H1 (cell line): ENCODE results near the gene CCDC12. TPM values are rescaled to one million over a fixed set of nuclear protein-coding genes. Genes with fewer than 3 reads are reported as not detected.

ENCODE experiments used
- JUN ChIP-seq: IDR thresholded peaks from 2 replicates; pipeline ENCODE4 v1.6.1; 2011; ENCODE audit warnings: low read depth, mild to moderate bottlenecking, improper control_type of control experiment, low read length
- MAFK ChIP-seq: IDR thresholded peaks from 2 replicates; pipeline ENCODE4 v1.6.1; 2012; ENCODE audit warnings: low read depth, mild to moderate bottlenecking, improper control_type of control experiment, low read length
- SRF ChIP-seq: IDR thresholded peaks from 2 replicates; pipeline ENCODE4 v1.6.1; 2011; ENCODE audit warnings: mild to moderate bottlenecking, low read depth, low read length, moderate library complexity
- polyA plus RNA-seq, 7 experiments: library from polyadenylated mRNA; depleted of rRNA in 3 of 7; stranded (reverse) in 5 of 7; unstranded in 2 of 7; fragments of >200 nt in 5 of 7; fragments of 200-250 nt in 2 of 7; gene quantifications; 1 replicate in 5 of 7; 2 replicates in 1 of 7; 4 replicates in 1 of 7; pipeline versions ENCODE4 v1.2.1 to v1.2.3, GENCODE V29; 2011 to 2013; ENCODE audit warnings: missing spikeins in 2 of 7, mixed read lengths in 2 of 7
- total RNA-seq: library from RNA; stranded (reverse); fragmentation: NEBNext Ultra II Directional; extraction: Animal tissue kit (Norgen Biotek cat#: 25700); gene quantifications from 2 replicates; pipeline ENCODE4 v1.2.1, GENCODE V29; 2021
- TF ChIP-seq, protein P1 (sequence below): fragments of 300-600 bp; sonication (generic); IDR thresholded peaks from 2 replicates; pipeline ENCODE4 v1.7.1; 2012; ENCODE audit warnings: low read length, moderate library complexity, mild to moderate bottlenecking, inconsistent platforms; ENCODE audit not compliant: insufficient replicate concordance

The CCDC12 gene
- total and polyA plus RNA-seq, 2 of the 8 experiments (the other 6 are each of a cell fraction or from before 2014, with no cell fraction given), result 29.5 to 41.3 TPM

DNA sequence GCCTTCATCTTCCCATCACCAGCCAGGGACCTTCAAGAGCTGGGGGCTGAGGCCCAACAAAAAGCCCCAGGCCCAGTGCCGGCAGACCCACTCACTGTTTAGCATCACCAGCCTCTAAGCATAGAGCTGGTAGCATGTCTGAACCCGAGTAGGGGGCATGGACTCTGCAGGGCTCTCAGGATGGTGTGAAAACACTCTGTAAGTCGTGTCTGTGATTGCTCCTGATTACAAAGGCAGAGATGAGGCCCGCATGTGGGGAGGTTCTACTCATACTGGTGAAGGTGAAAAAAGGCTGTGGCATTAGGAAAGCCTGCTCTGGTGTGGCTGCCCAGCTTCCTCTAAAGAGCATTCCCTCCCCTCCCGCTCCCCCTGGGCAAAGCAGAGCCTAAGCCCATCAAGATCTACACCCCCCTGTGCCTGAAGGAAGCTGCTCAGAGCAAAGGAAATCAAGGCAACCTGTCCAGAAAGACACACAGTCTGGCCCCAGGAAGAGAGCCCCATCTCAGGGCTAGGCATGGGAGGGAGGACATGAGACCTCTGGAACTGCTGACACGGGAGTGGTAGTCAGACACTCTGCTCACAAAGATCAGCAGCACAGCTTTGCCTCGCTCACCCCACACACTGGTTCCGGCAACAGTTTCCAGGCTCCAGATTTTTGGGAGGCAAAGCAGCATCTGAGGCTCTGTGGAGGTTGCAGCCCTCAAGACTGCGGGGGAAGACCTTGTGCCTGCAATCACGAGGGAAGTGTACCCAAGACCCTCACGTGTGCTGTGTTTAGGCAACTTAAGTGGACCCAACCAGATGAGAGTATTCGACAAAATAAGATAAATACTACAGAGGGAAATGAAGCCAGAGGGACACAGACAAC is 36.7 kb downstream of the CCDC12 start (continued):
- TF ChIP-seq, protein P1, sequence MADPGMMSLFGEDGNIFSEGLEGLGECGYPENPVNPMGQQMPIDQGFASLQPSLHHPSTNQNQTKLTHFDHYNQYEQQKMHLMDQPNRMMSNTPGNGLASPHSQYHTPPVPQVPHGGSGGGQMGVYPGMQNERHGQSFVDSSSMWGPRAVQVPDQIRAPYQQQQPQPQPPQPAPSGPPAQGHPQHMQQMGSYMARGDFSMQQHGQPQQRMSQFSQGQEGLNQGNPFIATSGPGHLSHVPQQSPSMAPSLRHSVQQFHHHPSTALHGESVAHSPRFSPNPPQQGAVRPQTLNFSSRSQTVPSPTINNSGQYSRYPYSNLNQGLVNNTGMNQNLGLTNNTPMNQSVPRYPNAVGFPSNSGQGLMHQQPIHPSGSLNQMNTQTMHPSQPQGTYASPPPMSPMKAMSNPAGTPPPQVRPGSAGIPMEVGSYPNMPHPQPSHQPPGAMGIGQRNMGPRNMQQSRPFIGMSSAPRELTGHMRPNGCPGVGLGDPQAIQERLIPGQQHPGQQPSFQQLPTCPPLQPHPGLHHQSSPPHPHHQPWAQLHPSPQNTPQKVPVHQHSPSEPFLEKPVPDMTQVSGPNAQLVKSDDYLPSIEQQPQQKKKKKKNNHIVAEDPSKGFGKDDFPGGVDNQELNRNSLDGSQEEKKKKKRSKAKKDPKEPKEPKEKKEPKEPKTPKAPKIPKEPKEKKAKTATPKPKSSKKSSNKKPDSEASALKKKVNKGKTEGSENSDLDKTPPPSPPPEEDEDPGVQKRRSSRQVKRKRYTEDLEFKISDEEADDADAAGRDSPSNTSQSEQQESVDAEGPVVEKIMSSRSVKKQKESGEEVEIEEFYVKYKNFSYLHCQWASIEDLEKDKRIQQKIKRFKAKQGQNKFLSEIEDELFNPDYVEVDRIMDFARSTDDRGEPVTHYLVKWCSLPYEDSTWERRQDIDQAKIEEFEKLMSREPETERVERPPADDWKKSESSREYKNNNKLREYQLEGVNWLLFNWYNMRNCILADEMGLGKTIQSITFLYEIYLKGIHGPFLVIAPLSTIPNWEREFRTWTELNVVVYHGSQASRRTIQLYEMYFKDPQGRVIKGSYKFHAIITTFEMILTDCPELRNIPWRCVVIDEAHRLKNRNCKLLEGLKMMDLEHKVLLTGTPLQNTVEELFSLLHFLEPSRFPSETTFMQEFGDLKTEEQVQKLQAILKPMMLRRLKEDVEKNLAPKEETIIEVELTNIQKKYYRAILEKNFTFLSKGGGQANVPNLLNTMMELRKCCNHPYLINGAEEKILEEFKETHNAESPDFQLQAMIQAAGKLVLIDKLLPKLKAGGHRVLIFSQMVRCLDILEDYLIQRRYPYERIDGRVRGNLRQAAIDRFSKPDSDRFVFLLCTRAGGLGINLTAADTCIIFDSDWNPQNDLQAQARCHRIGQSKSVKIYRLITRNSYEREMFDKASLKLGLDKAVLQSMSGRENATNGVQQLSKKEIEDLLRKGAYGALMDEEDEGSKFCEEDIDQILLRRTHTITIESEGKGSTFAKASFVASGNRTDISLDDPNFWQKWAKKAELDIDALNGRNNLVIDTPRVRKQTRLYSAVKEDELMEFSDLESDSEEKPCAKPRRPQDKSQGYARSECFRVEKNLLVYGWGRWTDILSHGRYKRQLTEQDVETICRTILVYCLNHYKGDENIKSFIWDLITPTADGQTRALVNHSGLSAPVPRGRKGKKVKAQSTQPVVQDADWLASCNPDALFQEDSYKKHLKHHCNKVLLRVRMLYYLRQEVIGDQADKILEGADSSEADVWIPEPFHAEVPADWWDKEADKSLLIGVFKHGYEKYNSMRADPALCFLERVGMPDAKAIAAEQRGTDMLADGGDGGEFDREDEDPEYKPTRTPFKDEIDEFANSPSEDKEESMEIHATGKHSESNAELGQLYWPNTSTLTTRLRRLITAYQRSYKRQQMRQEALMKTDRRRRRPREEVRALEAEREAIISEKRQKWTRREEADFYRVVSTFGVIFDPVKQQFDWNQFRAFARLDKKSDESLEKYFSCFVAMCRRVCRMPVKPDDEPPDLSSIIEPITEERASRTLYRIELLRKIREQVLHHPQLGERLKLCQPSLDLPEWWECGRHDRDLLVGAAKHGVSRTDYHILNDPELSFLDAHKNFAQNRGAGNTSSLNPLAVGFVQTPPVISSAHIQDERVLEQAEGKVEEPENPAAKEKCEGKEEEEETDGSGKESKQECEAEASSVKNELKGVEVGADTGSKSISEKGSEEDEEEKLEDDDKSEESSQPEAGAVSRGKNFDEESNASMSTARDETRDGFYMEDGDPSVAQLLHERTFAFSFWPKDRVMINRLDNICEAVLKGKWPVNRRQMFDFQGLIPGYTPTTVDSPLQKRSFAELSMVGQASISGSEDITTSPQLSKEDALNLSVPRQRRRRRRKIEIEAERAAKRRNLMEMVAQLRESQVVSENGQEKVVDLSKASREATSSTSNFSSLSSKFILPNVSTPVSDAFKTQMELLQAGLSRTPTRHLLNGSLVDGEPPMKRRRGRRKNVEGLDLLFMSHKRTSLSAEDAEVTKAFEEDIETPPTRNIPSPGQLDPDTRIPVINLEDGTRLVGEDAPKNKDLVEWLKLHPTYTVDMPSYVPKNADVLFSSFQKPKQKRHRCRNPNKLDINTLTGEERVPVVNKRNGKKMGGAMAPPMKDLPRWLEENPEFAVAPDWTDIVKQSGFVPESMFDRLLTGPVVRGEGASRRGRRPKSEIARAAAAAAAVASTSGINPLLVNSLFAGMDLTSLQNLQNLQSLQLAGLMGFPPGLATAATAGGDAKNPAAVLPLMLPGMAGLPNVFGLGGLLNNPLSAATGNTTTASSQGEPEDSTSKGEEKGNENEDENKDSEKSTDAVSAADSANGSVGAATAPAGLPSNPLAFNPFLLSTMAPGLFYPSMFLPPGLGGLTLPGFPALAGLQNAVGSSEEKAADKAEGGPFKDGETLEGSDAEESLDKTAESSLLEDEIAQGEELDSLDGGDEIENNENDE, result no peak
- no peak for TF ChIP-seq MAFK
- TF ChIP-seq JUN, result no peak
- TF ChIP-seq SRF, result no peak
